IMR-90 (cell line): ENCODE data around the gene COL23A1. TPM values are rescaled to one million over a fixed set of nuclear protein-coding genes. Genes with fewer than 3 reads are reported as not detected.

ENCODE experiments used
- ATAC-seq: fragments of 200-7000 bp; cut with Tn5 transposase; 2 replicates; pipeline ENCODE4 v1.9.1; 2020; ENCODE audit warnings: low read depth, mild to moderate bottlenecking, moderate library complexity
- BruUV-seq: library from RNA; stranded (reverse); fragments of 400-500 nt; replicated peaks from 2 replicates; lab custom pipeline; 2021; lab: Mats Ljungman, UMichigan
- CTCF ChIA-PET: fragments of 300-600 bp; formaldehyde crosslinking; extraction: SDS; loops from one replicate; lab custom pipeline; 2021; ENCODE audit warnings: antibody characterized with exemption; lab: Yijun Ruan, JAX
- POLR2A ChIA-PET: fragments of 300-600 bp; sonication (Branson Sonifier 250); formaldehyde crosslinking; loops from one replicate; lab custom pipeline; 2022; ENCODE audit warnings: antibody characterized with exemption; ENCODE audit not compliant: unreplicated experiment; lab: Charles Lee
- DNase-seq: peaks from one replicate; pipeline ENCODE4 v3.0.0; 2013
- H2AFZ ChIP-seq: replicated peaks from 2 replicates; pipeline ENCODE3; 2013; ENCODE audit warnings: low read length, mild to moderate bottlenecking; ENCODE audit not compliant: poor library complexity
- H2AK5ac ChIP-seq: 2 replicates; pipeline ENCODE4 v1.6.1; 2013; ENCODE audit warnings: low read depth, low read length, inconsistent platforms
- H2AK9ac ChIP-seq: replicated peaks from 2 replicates; pipeline ENCODE3; 2013; ENCODE audit warnings: mild to moderate bottlenecking, low read depth, low read length, moderate library complexity; ENCODE audit not compliant: poor library complexity
- H2BK120ac ChIP-seq: 2 replicates; pipeline ENCODE4 v1.6.1; 2013; ENCODE audit warnings: low read depth, low read length, inconsistent platforms
- H2BK15ac ChIP-seq: 3 replicates; pipeline ENCODE4 v1.6.1; 2013; ENCODE audit warnings: low read depth, low read length, inconsistent platforms
- H2BK20ac ChIP-seq: 2 replicates; pipeline ENCODE4 v1.6.1; 2013; ENCODE audit warnings: low read depth, mild to moderate bottlenecking, inconsistent platforms, low read length, moderate library complexity
- H2BK5ac ChIP-seq: 2 replicates; pipeline ENCODE4 v1.6.1; 2013; ENCODE audit warnings: mild to moderate bottlenecking, low read depth, low read length, inconsistent platforms; ENCODE audit not compliant: poor library complexity, severe bottlenecking
- H3K14ac ChIP-seq: replicated peaks from 2 replicates; pipeline ENCODE4 v1.6.1; 2013; ENCODE audit warnings: low read depth, low read length, inconsistent platforms
- H3K18ac ChIP-seq: 2 replicates; pipeline ENCODE4 v1.6.1; 2013; ENCODE audit warnings: low read depth, low read length, control low read depth
- H3K23ac ChIP-seq: 2 replicates; pipeline ENCODE4 v1.6.1; 2013; ENCODE audit warnings: low read depth, low read length, inconsistent platforms
- H3K27ac ChIP-seq: 2 replicates; pipeline ENCODE4 v1.5.1; 2013; ENCODE audit warnings: mild to moderate bottlenecking, control low read depth, low read length; ENCODE audit not compliant: insufficient read depth
- H3K27me3 ChIP-seq: 2 replicates; pipeline ENCODE4 v1.6.1; 2013; ENCODE audit warnings: low read length; ENCODE audit not compliant: control insufficient read depth, insufficient read depth
- H3K36me3 ChIP-seq: 2 replicates; pipeline ENCODE4 v1.6.1; 2013; ENCODE audit warnings: low read length, mixed read lengths; ENCODE audit not compliant: control insufficient read depth, insufficient read depth
- H3K4ac ChIP-seq: 2 replicates; pipeline ENCODE4 v1.6.1; 2013; ENCODE audit warnings: low read depth, low read length, inconsistent platforms
- H3K4me1 ChIP-seq: 2 replicates; pipeline ENCODE4 v1.6.1; 2013; ENCODE audit warnings: low read length, mixed read lengths; ENCODE audit not compliant: control insufficient read depth, insufficient read depth
- H3K4me2 ChIP-seq: 2 replicates; pipeline ENCODE4 v1.6.1; 2013; ENCODE audit warnings: low read depth, mild to moderate bottlenecking, control low read depth, low read length, moderate library complexity
- H3K4me3 ChIP-seq: 2 replicates; pipeline ENCODE4 v1.5.1; 2013; ENCODE audit warnings: low read depth, mild to moderate bottlenecking, control low read depth, low read length, moderate library complexity; ENCODE audit not compliant: insufficient read depth
- H3K56ac ChIP-seq: 2 replicates; pipeline ENCODE4 v1.6.1; 2013; ENCODE audit warnings: low read length, inconsistent platforms; ENCODE audit not compliant: insufficient read depth; ENCODE audit errors: extremely low read depth
- H3K79me1 ChIP-seq, 2 experiments: 2 replicates each; pipeline ENCODE4 v1.6.1; 2013; ENCODE audit warnings: low read length in 2 of 2, inconsistent platforms in 1 of 2, low read depth in 1 of 2
- H3K9ac ChIP-seq: 2 replicates; pipeline ENCODE4 v1.6.1; 2013; ENCODE audit warnings: low read depth, low read length, control low read depth
- H3K9me1 ChIP-seq: 2 replicates; pipeline ENCODE4 v1.6.1; 2013; ENCODE audit warnings: low read length, inconsistent platforms; ENCODE audit not compliant: insufficient read depth
- H3K9me3 ChIP-seq: 2 replicates; pipeline ENCODE4 v1.6.1; 2013; ENCODE audit warnings: low read length; ENCODE audit not compliant: control insufficient read depth, insufficient read depth
- H4K20me1 ChIP-seq: 2 replicates; pipeline ENCODE4 v1.6.1; 2013; ENCODE audit warnings: low read length, inconsistent platforms; ENCODE audit not compliant: insufficient read depth
- H4K5ac ChIP-seq: 2 replicates; pipeline ENCODE4 v1.6.1; 2013; ENCODE audit warnings: mild to moderate bottlenecking, low read depth, low read length, control low read depth
- H4K8ac ChIP-seq, 2 experiments: 2 replicates each; pipeline ENCODE4 v1.6.1; 2013; ENCODE audit warnings: low read depth in 2 of 2, low read length in 2 of 2, control low read depth in 1 of 2, inconsistent platforms in 1 of 2
- H4K91ac ChIP-seq: 2 replicates; pipeline ENCODE4 v1.6.1; 2013; ENCODE audit warnings: low read depth, low read length, inconsistent platforms; ENCODE audit not compliant: insufficient read depth
- BHLHE40 ChIP-seq: fragments of 150-350 bp; IDR thresholded peaks from 2 replicates; pipeline ENCODE4 v1.6.1; 2016; ENCODE audit warnings: mild to moderate bottlenecking, low read depth, low read length
- CEBPB ChIP-seq: IDR thresholded peaks from 2 replicates; pipeline ENCODE4 v1.6.1; 2012; ENCODE audit warnings: low read depth, low read length, improper control_type of control experiment
- CTCF ChIP-seq: conservative IDR thresholded peaks from 2 replicates; pipeline ENCODE4 v1.5.1; 2012; ENCODE audit warnings: mild to moderate bottlenecking, low read depth, low read length, improper control_type of control experiment
- ELK1 ChIP-seq: fragments of 150-350 bp; IDR thresholded peaks from 2 replicates; pipeline ENCODE4 v1.6.1; 2016; ENCODE audit warnings: low read depth, mild to moderate bottlenecking, low read length, moderate library complexity, borderline replicate concordance
- FOS ChIP-seq: fragments of 150-350 bp; IDR thresholded peaks from 2 replicates; pipeline ENCODE4 v1.6.1; 2016; ENCODE audit warnings: low read depth, low read length
- MAFK ChIP-seq: IDR thresholded peaks from 2 replicates; pipeline ENCODE4 v1.6.1; 2012; ENCODE audit warnings: low read depth, low read length, improper control_type of control experiment
- MAZ ChIP-seq: IDR thresholded peaks from 2 replicates; pipeline ENCODE4 v1.6.1; 2012; ENCODE audit warnings: low read depth, mild to moderate bottlenecking, low read length, improper control_type of control experiment, moderate library complexity, borderline replicate concordance
- MXI1 ChIP-seq: IDR thresholded peaks from 2 replicates; pipeline ENCODE4 v1.6.1; 2012; ENCODE audit warnings: low read depth, mild to moderate bottlenecking, low read length, moderate library complexity, borderline replicate concordance
- NFE2L2 ChIP-seq: fragments of 150-350 bp; IDR thresholded peaks from 2 replicates; pipeline ENCODE4 v1.6.1; 2016; ENCODE audit warnings: low read depth, mild to moderate bottlenecking, low read length
- POLR2A ChIP-seq: IDR thresholded peaks from 2 replicates; pipeline ENCODE4 v1.6.1; 2012; ENCODE audit warnings: mild to moderate bottlenecking, low read depth, low read length
- RAD21 ChIP-seq: IDR thresholded peaks from 2 replicates; pipeline ENCODE4 v1.6.1; 2012; ENCODE audit warnings: low read length, improper control_type of control experiment
- RCOR1 ChIP-seq: IDR thresholded peaks from 2 replicates; pipeline ENCODE4 v1.6.1; 2012; ENCODE audit warnings: mild to moderate bottlenecking, low read length, improper control_type of control experiment; ENCODE audit not compliant: insufficient replicate concordance
- RFX5 ChIP-seq: IDR thresholded peaks from 2 replicates; pipeline ENCODE4 v1.8.0; 2012; ENCODE audit warnings: low read depth, mild to moderate bottlenecking, low read length, moderate library complexity
- SMC3 ChIP-seq: fragments of 150-350 bp; IDR thresholded peaks from 2 replicates; pipeline ENCODE4 v1.6.1; 2016; ENCODE audit warnings: low read depth, mild to moderate bottlenecking, antibody characterized with exemption, low read length, moderate library complexity
- USF2 ChIP-seq: fragments of 150-350 bp; IDR thresholded peaks from 2 replicates; pipeline ENCODE4 v1.6.1; 2017; ENCODE audit warnings: mild to moderate bottlenecking, antibody characterized with exemption, low read length, low read depth
- whole genome bisulfite sequencing, 2 experiments: methylation state at CpG; one replicate each; pipeline versions ENCODE4 v1.1.5 to v1.1.7; 2013; ENCODE audit warnings: missing lambda C conversion rate in 2 of 2; ENCODE audit not compliant: insufficient read length in 1 of 2; ENCODE audit errors: extremely low coverage in 2 of 2; 5-methylcytosine and 5-hydroxymethylcytosine counted together
- dilution Hi-C: fragments of 300-500 bp; cut with HindIII; formaldehyde crosslinking; loops from one replicate; pipeline ENCODE4 v1.14.3; 2018; ENCODE audit warnings: low sequenced_read_pairs; ENCODE audit not compliant: unreplicated experiment
- in situ Hi-C: fragments of 300-500 bp; cut with MboI; formaldehyde crosslinking; loops from 3 replicates; pipeline ENCODE4 v1.14.3; 2019; ENCODE audit warnings: low sequenced_read_pairs, inconsistent platforms, mixed read lengths
- intact Hi-C: fragments of 100-400 bp; cut with micrococcal nuclease; formaldehyde crosslinking; loops from 2 replicates; pipeline ENCODE4 v1.10.0; 2022
- polyA plus RNA-seq, 3 experiments: library from polyadenylated mRNA; depleted of rRNA; stranded (reverse); fragments of >200 nt; gene quantifications; 2 replicates each; pipeline ENCODE4 v1.2.3, GENCODE V29; 2012; ENCODE audit warnings: low replicate concordance in 1 of 3
- total RNA-seq: library from RNA; depleted of rRNA; stranded (reverse); fragments of >200 nt; gene quantifications from 2 replicates; pipeline ENCODE4 v1.2.3, GENCODE V29; 2012

COL23A1 gene
- total and polyA plus RNA-seq, 2 of the 4 experiments (the other 2 are of a cell fraction), result not detected

- dilution Hi-C loops (no loop called here), in situ Hi-C loops (loop anchor here (5.0 to 25.0 kb wide), 2 partner anchors 272 to 1207 kb away; no protein-coding TSS in a partner anchor), intact Hi-C loops (loop anchor here (1.0 to 5.0 kb wide), 3 partner anchors 310 to 1212 kb away; partner anchors contain the start of genes COL23A1 and ZNF354A)
- Histone ChIP-seq H3K4me2 (no peak overlapping the region), H4K91ac (no peak overlapping the region), H3K56ac (no peak overlapping the region), H4K20me1 (no peaks in the 10 kb centered on the region), H3K4me3 (no peak overlapping the region), H3K79me1 (no peaks in the 10 kb centered on the region), H3K36me3 (no peaks in the 10 kb centered on the region), H3K18ac (no peak overlapping the region), H4K5ac (no peak overlapping the region), H2BK20ac (no peak overlapping the region), H3K14ac (no peak overlapping the region), H2AK9ac (no peak overlapping the region), H3K27me3 (no peaks in the 10 kb centered on the region; the same call in 1 of the 2 replicates), H3K27ac (no peak overlapping the region), H2BK15ac (no peak overlapping the region), H3K9me1 (no peaks in the 10 kb centered on the region), H3K9ac (no peak overlapping the region), H2AK5ac (no peak overlapping the region), H3K4ac (no peak overlapping the region), H2BK120ac (no peak overlapping the region), H3K4me1 (no peaks in the 10 kb centered on the region), H4K8ac (no peak overlapping the region), H2AFZ (no peak overlapping the region), H2BK5ac (no peak overlapping the region), H3K23ac (no peak overlapping the region), H3K9me3 (peaks cover 11% of the 10 kb centered on the region)
- TF ChIP-seq ELK1 (no peak), CTCF (no peak), SMC3 (no peak), FOS (no peak), RFX5 (no peak), POLR2A (no peak), RAD21 (no peak), RCOR1 (no peak), BHLHE40 (no peak), USF2 (no peak), NFE2L2 (no peak), MAZ (no peak), MAFK (no peak), CEBPB (no peak), MXI1 (no peak)
- WGBS, 2 experiments, result 93% methylated on average over 3 of the region's 9 CpGs; no CpG with 5 or more reads in 1 of the 2 experiments
- ATAC-seq (no peak), DNase-seq (no peak)
- ChIA-PET POLR2A (no interaction called here), CTCF (no interaction called here)
- BruUV-seq, result no TSS peak
Measured at GRCh38 chr5:178280631-178281030, 309.6 kb downstream of the COL23A1 start.
